Stromal cell of bone marrow (primary cell): Measurements from ENCODE around the gene SBK1.
"Not testable (repeated sequence)": the region's sequence is repeated elsewhere in the genome, so short reads cannot be mapped to it uniquely, and the experiment has no call there.

Source experiments
- DNase-seq: peaks from one replicate; pipeline ENCODE4 v3.0.0-alpha.2; 2012; ENCODE audit warnings: low read depth

SBK1 gene

GRCh38 chr16:28291651-28292626 is at the start of gene SBK1:
SBK1 (plus strand) TSS chr16:28292525; CDS start chr16:28317392, 24,867 bp downstream.
- peak; percentile 19 for DNase-seq

GRCh38 chr16:28249483-28249882 is 42.8 kb upstream of the SBK1 start:
- DNase-seq: not testable (repeated sequence)

GRCh38 chr16:28250999-28251398 is 41.3 kb upstream of the SBK1 start:
- DNase-seq: no peak

- no peak for DNase-seq
These were observed 38.2 kb upstream of the SBK1 start for GRCh38 chr16:28254158-28254557.

GRCh38 chr16:28255838-28256237 is 36.5 kb upstream of the SBK1 start:
- no peak for DNase-seq

- DNase-seq: no peak
These were observed 35.1 kb upstream of the SBK1 start for GRCh38 chr16:28257256-28257655.

GRCh38 chr16:28258567-28258966 is 33.8 kb upstream of the SBK1 start:
- peak; percentile 7 for DNase-seq

GRCh38 chr16:28259091-28259780 is 33.1 kb upstream of the SBK1 start:
- no peak for DNase-seq

- no peak for DNase-seq
These were observed 32.6 kb upstream of the SBK1 start for GRCh38 chr16:28259781-28260150.

- DNase-seq: no peak
These were observed 32.1 kb upstream of the SBK1 start for GRCh38 chr16:28260193-28260592.

- no peak for DNase-seq
These were observed 30.4 kb upstream of the SBK1 start for GRCh38 chr16:28261942-28262341.

- no peak for DNase-seq
These were observed 29.0 kb upstream of the SBK1 start for GRCh38 chr16:28263305-28263704.

GRCh38 chr16:28264656-28265055 is 27.7 kb upstream of the SBK1 start:
- peak; percentile 38 for DNase-seq

GRCh38 chr16:28265822-28266221 is 26.5 kb upstream of the SBK1 start:
- DNase-seq: no peak

GRCh38 chr16:28267356-28267755 is 25.0 kb upstream of the SBK1 start:
- DNase-seq: no peak

- DNase-seq: no peak
These were observed 18.8 kb upstream of the SBK1 start for GRCh38 chr16:28273511-28273910.

- no peak for DNase-seq
These were observed 17.6 kb upstream of the SBK1 start for GRCh38 chr16:28274676-28275075.

GRCh38 chr16:28276301-28276700 is 16.0 kb upstream of the SBK1 start:
- no peak for DNase-seq

GRCh38 chr16:28277537-28278388 is 14.6 kb upstream of the SBK1 start:
- DNase-seq: peak; percentile 28

GRCh38 chr16:28279006-28279405 is 13.3 kb upstream of the SBK1 start:
- DNase-seq: no peak

- no peak for DNase-seq
These were observed 11.2 kb upstream of the SBK1 start for GRCh38 chr16:28280881-28281836.
